HG03457 (cell line): Measurements from ENCODE around the gene SIMC1.
"Not testable (repeated sequence)": the region's sequence is repeated elsewhere in the genome, so short reads cannot be mapped to it uniquely, and the experiment has no call there.

Experiments used
- ATAC-seq: cut with Tn5 transposase; IDR thresholded peaks from one replicate; pipeline ENCODE4 v1.9.1; 2021; ENCODE audit warnings: moderate number of reproducible peaks; ENCODE audit not compliant: unreplicated experiment

SIMC1 gene

DNA sequence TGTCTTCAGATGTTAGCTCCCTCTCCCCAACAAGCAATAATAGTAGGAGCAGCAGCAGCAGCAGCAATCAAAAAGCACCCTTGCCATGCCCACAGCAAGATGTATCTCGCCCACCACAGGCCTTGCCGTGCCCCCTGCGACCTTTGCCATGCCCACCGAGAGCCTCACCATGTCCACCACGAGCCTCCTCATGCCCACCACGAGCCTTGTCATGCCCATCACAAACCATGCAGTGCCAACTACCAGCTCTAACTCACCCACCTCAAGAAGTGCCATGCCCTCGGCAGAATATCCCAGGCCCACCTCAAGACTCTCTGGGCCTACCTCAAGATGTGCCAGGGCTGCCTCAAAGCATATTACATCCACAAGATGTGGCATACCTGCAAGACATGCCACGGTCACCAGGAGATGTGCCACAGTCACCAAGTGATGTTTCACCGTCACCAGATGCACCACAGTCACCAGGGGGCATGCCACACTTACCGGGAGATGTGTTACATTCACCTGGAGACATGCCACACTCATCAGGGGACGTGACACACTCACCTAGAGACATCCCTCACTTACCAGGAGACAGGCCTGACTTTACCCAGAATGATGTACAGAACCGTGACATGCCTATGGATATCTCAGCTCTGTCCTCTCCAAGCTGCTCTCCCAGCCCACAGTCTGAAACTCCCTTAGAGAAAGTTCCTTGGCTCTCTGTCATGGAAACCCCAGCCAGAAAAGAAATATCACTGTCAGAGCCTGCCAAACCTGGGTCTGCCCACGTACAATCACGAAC lies 52.0 kb downstream of the SIMC1 start:
- not testable (repeated sequence) for ATAC-seq

DNA sequence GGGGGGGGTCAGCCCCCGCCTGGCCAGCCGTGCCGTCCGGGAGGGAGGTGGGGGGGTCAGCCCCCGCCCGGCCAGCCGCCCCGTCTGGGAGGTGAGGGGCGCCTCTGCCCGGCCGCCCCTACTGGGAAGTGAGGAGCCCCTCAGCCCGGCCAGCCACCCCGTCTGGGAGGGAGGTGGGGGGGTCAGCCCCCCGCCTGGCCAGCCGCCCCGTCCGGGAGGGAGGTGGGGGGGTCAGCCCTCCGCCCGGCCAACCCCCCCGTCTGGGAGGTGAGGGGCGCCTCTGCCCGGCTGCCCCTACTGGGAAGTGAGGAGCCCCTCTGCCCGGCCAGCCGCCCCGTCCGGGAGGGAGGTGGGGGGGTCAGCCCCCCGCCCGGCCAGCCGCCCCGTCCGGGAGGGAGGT lies 67.1 kb downstream of the SIMC1 start:
- ATAC-seq = not testable (repeated sequence)

DNA sequence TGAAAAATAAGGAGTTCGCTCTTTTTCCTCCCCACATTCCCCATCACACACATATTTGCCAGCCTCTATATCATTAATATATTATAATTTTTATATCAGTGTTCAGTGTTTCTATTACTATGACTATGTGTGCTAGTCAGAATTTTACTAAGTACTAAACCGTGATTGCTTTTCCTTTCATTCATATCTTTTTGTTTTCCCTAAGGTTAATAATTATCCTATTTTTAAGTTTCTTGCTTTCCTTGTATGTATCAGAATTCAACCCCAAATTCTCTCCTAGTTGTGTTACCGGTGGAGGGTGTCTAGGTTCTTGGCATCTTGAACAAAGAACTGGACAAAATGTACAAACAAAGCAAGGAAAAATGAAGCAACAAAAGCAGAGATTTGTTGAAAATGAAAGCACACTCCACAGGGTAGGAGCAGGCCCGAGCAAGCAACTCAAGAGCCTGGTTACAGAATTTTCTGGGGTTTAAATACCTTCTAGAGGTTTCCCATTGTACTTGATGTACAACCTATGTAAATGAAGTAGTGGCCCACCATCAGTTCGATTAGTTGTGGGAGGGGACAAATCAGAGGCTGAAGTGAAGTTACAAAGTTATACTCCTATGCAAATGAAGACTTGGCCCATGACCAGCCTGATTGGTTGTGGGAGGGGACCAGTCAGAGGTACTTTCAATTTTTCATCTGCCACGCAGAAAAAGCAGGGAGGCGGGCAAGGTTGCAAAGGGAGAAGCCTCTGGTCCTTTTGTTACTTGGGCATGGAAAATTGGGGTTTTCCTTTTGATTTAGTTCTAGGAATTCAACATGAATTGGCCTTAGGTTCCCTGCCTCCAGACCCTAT lies 79.5 kb downstream of the SIMC1 start:
- ATAC-seq = no peak

DNA sequence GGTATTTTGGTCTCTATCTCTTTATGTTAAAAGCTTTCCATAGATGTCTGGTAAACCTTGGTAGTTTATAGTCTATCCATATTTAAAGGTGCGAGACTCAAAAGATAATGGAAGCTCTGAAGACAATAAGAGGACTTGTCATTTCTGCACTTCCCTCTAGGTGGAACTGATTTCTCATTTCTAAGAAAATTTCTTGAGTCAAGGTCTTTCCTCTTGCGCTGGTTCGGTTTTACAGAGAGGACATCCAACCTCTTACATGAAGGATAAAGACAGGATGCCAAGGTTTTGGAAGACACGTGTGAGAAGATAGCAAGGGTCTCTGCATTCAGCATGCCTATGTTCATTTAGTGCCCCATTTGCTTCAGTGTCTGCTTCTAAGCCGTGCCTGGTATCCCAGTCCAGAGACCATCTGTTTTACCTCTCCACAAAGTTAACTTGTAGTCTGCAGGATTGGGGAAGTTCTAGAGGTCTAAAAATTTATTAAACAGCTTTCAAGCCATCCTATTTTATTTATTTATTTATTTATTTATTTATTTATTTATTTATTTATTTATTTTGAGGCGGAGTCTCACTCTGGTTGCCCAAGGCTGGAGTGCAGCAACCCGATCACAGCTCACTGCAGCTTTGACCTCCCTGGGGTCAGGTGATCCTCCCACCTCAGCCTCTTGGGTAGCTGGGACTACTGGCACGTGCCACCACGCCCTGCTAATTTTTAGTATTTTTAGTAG lies 81.8 kb downstream of the SIMC1 start:
- ATAC-seq = no peak

DNA sequence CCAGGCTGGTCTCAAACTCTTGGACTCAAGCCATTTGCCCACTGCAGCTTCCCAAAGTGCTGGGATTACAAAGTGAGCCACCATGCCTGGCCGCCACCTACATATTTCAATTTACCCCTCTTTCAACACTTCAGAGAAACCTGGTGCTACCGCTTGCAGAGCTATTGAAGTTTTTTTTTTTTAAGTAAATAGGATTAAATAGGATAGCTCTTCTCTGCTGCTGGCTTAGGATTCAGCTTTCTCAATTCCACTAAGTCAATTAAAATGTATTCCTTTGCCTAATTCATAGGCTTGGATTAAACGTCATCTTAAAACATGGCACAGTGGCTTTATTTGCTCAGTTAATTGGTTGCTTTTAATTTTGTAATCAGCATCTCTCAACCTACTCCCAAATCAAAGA lies 82.4 kb downstream of the SIMC1 start:
- ATAC-seq = no peak

DNA sequence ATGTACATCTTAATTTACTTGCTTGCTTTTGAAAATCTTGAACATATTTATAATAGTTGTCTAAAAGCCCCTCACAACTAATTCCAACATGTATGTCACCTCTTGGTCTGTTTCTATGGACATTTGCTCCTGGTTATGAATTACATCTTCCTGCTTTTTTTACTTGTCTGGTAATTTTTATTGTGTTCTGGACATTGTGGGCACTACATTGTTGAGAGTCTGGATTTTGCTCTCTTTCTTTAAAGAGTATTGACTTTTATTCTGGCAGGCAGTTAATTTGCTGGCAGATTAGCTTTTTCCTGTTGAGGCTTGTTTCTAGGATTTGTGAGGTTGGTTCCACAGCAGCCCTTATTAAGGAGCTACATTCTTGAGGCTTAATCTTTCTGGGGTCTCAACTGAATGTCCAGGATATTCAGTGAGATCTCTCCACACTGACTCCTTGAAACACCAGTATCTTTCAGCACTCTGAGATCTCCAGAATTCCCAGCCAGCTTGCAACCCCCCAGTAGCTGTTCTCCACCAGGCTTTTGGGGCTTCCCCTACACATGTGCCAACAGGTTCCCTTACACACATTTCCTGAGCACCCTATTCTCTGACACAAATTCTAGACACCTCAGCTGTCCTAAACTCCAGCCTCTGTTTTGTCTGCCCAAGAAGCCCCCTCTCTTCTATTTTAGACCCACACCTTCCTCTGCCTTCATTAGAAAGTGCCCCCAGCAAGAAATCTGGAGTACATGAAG lies 96.0 kb downstream of the SIMC1 start:
- no peak for ATAC-seq

DNA sequence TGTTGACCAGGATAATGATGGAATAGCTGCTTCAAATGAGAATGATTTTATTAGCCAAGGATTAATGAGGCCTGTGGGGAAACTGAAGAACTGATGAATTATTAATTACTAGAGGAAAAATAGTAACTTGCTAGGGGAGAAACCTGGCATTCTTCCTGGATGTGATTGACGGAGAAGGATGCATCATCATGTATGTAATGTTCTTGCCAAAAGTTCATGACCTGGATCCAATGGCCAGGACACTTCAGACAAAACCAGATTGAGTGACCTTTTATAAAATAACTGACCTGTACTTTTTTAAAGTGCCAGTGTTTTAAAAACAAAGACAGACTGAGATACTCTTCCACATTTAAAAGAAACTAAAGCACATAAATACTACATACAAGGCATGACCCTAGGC lies 99.7 kb downstream of the SIMC1 start:
- no peak for ATAC-seq

DNA sequence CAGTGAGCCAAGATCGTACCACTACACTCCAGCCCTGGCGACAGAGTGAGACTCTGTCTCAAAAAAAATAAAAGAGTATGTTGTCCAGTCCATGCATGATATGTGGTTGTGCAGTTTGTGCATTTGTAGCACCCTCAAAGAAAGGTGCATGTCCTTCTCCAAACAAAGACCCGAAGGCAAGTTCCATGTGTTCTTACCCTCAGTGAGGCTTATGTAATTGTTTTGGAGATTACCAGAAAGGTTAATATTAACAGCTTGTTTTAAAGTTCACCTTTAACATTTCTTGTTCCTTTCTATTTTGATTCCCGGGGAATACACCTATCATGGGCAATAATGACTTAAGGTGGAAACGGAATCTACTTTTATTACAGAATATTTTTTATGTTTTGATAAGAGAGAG lies 101.1 kb downstream of the SIMC1 start:
- no peak for ATAC-seq

DNA sequence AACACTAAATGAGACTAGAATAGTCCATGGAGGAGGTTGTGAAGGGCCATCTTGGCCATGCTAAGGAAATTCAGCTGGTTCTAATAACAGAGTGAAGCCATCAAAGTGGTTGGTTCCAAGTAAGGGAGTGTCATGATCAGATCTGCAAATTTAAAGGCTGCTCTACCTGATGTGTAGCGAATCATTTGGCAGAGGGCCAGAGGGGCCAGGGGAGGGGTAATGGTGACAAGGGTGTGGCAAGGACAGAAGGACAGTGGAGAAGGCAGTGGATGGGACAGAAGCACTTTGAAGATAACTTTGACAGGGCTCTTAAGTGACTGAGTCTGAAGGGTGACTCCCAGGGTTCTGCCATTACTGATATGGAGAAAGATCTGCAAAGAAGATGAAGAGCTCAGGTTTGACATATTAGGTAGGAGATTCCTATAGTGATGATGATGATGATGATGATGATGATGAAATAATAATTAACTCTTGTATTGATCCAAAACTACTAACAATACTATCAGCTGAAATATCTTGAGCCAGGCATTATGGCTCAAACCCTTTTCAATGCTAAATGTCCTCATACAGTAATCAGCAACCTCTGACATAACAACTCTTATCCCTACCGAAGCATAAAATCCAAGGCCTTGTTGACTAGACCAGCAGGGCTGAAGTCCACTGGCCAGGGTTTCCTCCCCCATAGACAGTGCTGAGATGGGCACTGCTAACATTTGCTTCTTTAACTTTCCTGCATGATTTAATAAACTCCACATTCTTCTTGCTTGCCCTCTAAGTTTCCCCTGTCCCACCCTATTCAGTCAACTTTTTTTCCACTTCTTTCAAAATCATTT lies 103.3 kb downstream of the SIMC1 start:
- no peak for ATAC-seq

DNA sequence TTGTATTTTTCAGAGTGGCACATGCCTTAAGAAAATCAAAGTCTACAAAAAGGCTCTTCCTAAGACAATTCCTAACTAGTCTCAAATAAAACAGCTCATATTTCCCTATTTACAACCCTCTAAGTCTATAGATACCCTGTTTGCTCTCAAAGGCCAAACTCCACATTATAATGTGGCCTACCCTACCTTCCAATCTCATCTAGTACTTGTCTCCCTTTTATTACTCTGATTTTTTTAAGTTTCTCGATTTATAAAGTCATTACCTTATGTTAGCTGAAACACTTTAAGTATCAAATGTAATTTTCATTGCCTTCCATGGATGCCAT lies 103.9 kb downstream of the SIMC1 start:
- ATAC-seq = no peak

DNA sequence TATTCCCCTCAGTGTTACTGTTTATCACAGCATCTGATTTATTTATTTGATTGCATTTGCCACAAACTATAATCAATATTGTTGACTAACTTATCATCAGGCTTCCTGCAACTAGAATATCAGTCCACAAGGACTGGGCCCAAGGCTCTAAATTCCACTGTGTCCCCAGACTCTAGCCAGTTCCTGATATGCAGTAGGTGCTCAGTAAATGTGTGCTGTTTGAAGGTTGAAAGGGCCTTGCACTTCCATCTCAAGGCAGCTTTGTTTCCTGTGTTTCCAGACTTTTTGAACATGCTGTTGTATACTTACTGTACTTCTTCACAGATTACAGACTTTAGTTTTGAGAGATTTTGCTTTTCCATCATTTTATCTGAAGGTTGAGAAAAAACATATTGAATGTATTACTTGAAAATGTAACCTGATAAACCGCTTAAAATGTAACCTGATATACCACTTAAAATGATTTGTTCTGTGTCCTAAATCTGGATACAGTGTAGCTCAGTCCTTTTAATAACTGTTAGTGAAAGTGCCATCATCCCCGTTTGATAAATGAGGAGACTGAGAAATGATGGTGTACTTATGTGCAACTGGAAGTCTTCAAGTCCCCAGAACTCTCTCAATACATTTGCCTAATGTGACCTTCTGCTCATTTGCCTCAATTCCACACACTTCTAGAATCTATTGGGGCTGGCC lies 104.7 kb downstream of the SIMC1 start:
- no peak for ATAC-seq

DNA sequence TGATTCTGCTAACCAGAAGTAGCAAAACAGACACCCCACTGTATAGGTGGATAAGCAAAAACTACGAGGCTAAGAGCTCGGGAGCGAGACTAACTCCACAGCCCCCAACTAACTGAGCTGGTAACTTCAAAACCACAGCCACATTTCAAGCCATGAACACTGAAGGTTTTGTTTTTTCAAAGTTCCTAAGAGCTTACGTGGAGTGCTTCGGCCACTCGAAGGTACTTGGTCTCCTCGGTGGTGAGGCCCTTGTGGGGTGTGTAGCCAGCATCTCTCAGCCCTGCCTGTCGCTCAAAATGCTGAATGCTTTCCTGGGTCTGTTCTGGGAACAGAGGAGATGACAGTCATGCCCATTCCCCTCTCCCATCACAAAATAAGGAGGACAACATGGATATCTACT lies 112.2 kb downstream of the SIMC1 start:
- ATAC-seq = no peak

DNA sequence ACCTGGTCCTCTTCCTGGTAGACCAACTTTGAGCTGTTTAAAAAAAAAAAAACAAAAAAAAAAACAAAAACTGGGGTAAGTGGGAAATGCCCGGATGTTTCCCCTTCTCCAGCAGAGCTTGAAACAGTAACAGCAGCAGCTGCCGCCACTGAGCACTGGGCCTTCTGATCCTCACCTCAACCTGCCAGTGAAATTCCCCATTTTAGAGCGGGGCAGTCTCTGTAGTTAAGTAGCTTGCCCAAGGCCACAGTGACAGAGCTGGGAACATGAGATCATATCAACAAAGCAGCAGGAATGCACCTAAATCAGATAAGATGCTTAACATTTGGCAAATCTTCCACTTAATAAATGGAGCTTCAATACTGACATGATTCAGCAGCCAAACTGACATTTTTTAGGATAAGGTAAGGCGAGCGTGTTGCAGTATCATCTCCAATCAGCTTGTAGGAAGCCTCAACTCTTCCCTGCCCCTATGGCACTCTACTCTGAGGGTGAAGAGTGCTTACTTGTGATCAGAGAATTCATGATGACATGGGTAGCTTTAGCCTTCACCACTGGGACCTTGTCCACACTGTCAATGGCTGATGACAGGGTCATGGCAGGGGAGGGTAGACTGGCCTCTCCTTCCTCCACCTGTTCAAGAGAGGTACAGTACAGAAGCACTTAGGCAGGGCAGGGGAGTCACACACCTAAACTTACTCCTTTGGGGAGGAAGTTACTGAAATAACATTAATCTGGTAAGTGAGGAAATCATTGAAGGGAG lies 114.1 kb downstream of the SIMC1 start:
- no peak for ATAC-seq

DNA sequence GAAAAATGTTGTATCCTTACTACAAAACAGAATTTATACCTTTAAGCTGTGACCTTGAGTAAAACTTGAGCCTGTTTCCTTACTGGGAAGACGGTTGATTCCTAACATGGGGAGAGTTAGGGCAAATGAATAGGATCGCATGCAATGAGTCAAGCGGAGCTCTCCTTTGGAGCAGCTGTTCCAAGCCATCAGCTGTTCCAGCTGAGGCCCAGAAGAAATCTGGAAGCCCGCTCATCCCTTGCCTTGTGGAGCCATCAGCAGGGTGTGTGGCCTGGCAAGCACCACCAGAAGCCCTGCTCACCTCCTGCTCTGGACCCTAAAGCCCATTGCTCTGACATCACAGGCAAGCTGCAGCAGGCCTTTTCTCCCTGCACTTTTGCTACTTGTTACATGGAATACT lies 115.3 kb downstream of the SIMC1 start:
- ATAC-seq = no peak

DNA sequence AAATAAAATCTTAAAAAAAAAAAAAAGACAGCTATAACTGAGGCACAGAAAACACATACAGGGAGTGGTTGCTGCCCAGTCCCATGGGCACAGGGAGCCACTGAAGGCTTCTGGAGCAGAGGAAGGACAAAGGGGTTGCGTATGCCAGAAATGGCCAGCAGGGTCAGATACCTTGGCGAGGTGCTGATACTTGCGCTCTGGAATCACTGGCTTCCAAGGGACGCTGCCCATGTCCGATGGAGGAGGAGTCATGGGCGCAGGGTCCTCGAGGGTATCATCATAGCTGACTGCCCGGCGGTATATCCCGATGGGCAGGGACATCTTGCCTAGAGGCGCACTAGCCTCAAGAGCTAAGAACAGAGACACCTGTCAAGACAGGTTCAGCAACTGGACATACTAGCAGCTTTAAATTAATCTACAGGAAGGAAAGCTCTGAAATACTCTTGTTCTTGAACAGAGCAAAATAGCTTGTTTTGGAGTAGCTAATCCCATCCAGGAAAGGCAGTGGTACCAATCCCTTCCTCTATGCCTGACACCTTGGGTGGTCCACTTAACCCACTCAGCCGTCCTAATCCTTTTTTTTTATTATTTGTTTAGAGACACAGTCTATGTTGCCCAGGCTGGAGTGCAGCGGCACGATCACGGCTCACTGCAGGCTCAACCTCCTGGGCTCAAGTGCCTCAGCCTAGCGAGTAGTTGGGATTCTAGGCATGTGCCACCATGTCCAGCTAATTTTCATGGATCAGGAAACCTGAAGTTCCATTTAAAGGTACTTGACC lies 117.4 kb downstream of the SIMC1 start:
- ATAC-seq = no peak

DNA sequence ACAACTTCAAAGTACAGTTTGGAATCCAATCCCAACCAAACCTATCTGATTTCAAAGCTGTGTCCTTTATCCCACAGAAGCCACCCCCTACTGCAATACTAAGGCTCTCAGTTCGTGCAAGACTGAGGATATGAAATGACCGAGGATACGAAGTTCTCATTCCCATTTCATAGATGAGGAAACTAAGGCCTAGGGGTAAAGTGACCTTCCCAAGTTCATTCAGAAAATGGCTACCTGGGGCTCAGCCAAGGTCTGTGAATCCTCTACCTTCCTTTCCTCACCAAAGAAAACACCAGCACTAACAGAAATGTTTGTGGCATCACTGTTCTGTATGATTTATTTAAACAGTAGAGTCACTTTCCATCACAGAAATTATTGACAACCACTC lies 117.9 kb downstream of the SIMC1 start:
- no peak for ATAC-seq

DNA sequence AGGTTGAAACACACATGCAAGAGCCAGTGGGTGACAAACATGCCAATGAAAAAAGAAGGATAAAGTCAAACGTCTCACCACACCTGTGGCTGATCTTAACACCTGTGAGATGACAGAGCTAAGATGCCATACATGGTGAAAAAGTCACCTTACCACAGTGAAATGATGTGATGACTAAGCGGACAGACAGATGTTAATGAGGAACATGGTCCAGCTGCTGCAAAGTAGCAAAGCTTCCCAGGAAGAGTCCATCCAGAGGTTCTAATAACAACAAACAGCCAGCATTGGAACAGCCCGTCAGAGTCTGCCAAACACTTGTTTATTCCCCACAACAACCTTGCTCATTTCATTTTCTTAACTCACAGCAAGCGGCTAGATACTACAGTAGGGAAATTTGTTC lies 121.4 kb downstream of the SIMC1 start:
- ATAC-seq = no peak

DNA sequence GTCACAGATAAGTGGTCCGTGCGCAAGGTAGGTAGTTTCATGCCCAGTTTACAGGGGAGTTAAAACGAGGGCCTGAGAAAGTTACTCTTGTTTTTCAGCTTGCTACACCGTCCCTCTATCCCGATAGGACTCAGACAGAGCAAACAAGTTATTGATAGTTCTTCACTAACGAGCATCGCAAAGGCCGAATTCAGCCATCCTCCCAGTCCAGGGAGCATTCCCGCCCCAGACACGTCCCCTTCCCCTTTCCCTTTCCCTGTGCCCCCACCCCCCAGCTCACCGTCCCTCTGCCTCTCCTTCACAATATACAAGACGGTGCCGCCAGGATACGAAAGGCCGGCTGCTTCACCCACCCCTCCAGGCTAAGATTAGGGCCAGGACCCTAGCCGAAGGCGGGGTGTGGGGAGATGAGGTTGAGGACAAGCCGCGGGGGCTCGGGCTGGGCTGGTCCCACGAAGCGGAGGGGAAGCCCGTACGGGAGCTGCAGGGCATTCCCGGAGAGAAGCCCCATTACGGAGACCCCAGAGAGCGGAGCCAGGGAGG lies 122.7 kb downstream of the SIMC1 start:
- no peak for ATAC-seq
